ENCODE data around the gene ZNF697.

GRCh38 chr1:119688810-119689209, 40.7 kb upstream of the ZNF697 start:
- TF ChIP-seq EZH2 (IDR thresholded peaks at IDR 0.05; ENCODE audit: low read length) (no peak), CTCF (optimal IDR thresholded peaks at IDR 0.05 in 1 of 3, IDR thresholded peaks at IDR 0.05 in 1 of 3, conservative IDR thresholded peaks at IDR 0.05 in 1 of 3; ENCODE audit: extremely low read depth in 1 of 3, insufficient read depth in 2 of 3, low read length in 3 of 3) (no peak)

Data from keratinocyte (primary cell).